GM19328 (cell line): Measurements from ENCODE around the gene COL4A2.

Experiments used
- ATAC-seq: cut with Tn5 transposase; IDR thresholded peaks from one replicate; pipeline ENCODE4 v1.9.1; 2021; ENCODE audit warnings: mild to moderate bottlenecking, moderate library complexity; ENCODE audit not compliant: unreplicated experiment

Gene COL4A2

GRCh38 chr13:110413016-110413675 lies 106.1 kb downstream of the COL4A2 start:
- ATAC-seq = no peak

GRCh38 chr13:110413676-110414040 lies 106.6 kb downstream of the COL4A2 start:
- ATAC-seq = no peak

DNA sequence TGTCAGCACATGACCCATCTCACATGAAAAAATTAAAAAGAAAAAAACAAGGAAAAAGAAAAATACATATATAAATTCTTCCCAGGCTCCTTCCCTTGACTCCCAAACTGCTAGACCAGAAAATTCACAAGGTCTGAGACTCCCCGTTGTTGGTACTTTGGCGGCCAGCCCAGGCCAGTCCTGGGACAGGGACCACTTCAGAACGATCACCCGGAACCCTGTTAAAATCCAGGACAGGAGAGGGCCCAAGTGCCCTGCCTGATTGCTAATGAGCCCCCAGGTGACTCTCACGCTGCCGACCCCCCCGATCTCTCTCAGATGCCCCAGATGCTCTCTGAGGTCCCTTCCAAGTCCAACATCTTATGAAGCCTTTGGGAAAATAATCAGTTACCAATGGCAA lies 107.2 kb downstream of the COL4A2 start:
- no peak for ATAC-seq

GRCh38 chr13:110414931-110415330 lies 107.8 kb downstream of the COL4A2 start:
- ATAC-seq = no peak

DNA sequence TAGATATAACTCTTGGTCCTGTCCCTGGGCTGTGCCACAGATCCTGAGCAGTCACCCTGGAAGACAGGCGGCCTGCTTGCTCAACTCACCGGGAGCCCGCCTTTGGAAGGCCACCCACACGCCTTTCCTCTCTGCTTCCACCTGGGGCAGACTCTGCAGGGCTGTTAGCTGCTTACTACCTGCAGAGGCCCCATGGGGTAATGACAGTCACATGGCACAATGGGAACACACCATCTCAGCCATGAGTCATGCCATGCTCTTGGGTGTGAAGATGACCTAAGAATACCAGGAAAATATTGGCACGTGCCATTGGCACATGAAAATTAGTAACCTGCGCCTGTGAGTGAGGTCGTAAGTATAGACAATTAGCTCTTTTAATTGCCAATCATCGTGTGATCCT lies 108.6 kb downstream of the COL4A2 start:
- ATAC-seq = no peak

GRCh38 chr13:110416131-110417025 lies 109.3 kb downstream of the COL4A2 start:
- ATAC-seq = no peak

GRCh38 chr13:110418944-110419343 lies 111.9 kb downstream of the COL4A2 start:
- no peak for ATAC-seq

GRCh38 chr13:110419381-110419791 lies 112.3 kb downstream of the COL4A2 start:
- ATAC-seq = no peak

DNA sequence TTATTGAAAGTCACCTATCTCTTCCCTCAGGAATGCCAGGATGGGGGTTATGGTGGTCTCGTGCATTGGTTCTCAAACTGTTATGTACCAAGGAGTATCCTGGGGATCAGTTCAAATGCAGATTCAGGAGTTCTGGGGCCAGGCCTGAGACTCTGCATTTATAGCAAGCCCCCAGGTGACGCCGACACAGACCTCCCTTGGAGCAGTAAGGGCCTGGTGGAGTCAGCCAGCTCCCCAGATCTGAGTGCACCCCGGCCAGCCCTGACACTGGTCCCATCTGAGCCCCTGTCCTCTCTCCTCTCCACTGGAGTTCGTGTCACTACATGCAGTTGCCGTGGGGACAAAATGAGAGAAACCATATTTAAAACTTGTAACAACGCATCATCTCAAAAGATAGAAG lies 112.9 kb downstream of the COL4A2 start:
- no peak for ATAC-seq

DNA sequence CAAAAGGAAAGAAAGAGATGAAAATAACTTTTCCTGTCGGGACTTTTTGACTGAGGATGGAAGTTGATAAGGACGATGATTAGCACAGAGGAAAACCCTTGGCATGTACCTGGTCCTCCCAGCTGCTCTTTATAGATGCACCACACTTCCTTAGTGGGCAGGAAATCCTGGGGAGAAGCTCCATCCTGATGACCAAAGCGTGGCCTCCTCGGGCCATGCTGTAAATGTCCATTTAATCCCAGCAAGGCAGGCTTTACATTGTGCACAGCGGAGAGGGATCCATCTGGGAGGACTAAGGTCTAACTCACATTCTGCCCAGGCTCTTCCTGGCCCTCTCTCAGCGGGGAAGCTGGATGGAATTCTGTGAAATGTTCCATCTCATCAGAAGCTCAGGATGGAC lies 113.5 kb downstream of the COL4A2 start:
- ATAC-seq = no peak

GRCh38 chr13:110421061-110421460 lies 114.0 kb downstream of the COL4A2 start:
- no peak for ATAC-seq

GRCh38 chr13:110421696-110422385 lies 114.8 kb downstream of the COL4A2 start:
- ATAC-seq = no peak

- ATAC-seq = no peak
Measured at GRCh38 chr13:110422913-110423688, 116.0 kb downstream of the COL4A2 start.

- no peak for ATAC-seq
Measured at GRCh38 chr13:110423689-110424302, 116.7 kb downstream of the COL4A2 start.

- no peak for ATAC-seq
Measured at GRCh38 chr13:110424569-110425443, 117.7 kb downstream of the COL4A2 start.

DNA sequence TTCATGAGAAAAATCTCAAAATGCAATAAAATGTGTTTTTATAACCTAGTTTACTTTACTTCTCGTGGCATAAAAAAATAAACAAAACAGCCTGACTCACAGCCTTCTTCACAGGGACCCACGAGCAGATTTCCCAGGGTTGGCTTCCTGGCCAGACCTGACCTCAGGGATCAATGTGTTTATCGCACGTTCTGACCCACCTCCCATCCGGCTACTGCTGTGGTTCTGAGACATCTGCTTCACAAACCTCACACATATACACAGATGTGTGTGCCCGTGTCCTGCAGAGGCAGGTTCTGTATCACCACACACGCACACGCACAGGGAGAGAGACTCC lies 118.3 kb downstream of the COL4A2 start:
- ATAC-seq = no peak

DNA sequence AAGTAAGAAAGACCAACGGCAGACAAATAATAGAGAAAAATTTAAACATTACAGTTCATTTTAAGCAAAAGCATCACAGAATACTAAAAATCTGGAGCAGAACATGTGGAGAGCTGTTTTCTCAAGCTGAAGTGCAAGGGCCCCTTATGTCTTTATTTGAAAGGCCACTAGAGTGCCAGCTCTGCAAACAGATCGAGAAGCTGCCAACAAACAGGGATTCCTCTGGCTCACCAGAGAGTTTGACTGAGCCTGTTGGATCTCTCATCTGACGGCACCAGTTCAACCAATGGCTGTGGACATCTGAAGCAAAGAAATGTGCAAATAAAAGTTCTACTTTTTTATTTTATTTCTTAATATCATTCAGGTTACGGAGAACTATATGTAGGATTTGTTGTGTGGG lies 119.7 kb downstream of the COL4A2 start:
- ATAC-seq = no peak

GRCh38 chr13:110428313-110428712 lies 121.2 kb downstream of the COL4A2 start:
- ATAC-seq = no peak

DNA sequence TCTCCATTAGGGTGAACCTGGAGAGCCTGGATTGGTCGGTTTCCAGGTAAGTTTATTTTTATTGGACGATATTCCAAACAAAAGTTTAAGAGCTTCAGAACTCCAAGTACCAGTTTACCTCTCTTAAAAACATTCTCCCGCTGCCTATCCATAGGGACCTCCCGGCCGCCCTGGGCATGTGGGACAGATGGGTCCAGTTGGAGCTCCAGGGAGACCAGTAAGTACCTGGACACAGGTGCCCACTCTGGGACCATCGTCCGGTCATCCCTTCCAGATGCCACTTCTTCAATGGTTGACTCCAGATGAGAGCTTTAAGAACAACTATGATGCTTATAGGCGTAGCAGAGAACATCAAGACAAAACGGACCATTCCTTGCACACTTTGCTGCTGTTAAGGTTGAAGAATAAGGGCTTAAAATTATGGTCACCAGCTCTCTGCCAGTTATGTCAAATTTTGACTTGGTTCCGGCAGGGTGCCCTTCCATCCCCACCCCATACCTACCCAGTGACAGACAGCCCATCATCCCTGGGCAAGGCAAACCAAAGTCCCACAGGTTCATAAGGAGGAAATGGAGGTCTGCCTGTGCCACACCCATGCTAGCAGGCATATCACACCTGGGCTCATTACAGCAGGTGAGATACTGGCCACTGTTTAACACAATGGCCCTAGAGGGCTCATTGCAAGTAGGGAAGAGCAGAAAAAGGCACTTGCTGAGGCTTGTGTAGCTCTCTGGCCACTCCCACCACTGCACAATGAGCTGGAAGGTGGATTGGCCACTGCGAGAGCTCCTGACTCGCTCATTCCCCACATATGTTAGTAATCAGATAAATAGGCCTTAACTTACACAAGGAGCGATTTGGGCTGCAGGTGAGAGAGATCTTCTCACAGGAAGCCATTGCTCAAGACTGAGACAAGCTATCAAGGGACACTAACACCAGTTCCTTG lies 123.6 kb downstream of the COL4A2 start:
- ATAC-seq = no peak
